ENCODE results near the gene SMAP1.

- TF ChIP-seq CTCF (conservative IDR thresholded peaks at IDR 0.05; ENCODE audit: low read depth in 2 of 2), result no peak
- no peak for TF ChIP-seq EZH2 (IDR thresholded peaks at IDR 0.05; ENCODE audit: low read depth, unreplicated experiment)
- no peak for TF ChIP-seq JUNB (IDR thresholded peaks at IDR 0.05; ENCODE audit: unreplicated experiment)
These were observed 40.8 kb downstream of the SMAP1 start for GRCh38 chr6:70708448-70708847.
